MCF 10A (cell line): Measurements from ENCODE around the gene ACKR4. TPM values are rescaled to one million over a fixed set of nuclear protein-coding genes. Genes with fewer than 3 reads are reported as not detected.
A peak's percentile ranks its signal among the peaks of the same experiment; 100 is the strongest.

Source experiments
- BruUV-seq: library from RNA; stranded (reverse); fragments of 400-500 nt; replicated peaks from 2 replicates; lab custom pipeline; 2021; lab: Mats Ljungman, UMichigan
- CTCF ChIA-PET: fragments of 300-600 bp; sonication (Branson Sonifier 250); formaldehyde crosslinking; extraction: SDS; loops from one replicate; lab custom pipeline; 2021; ENCODE audit warnings: antibody characterized with exemption, inconsistent platforms; lab: Yijun Ruan, JAX
- POLR2A ChIA-PET: fragments of 300-600, 350-650 bp; sonication (Branson Sonifier 250); formaldehyde crosslinking; extraction: SDS; loops from one replicate; lab custom pipeline; 2020; ENCODE audit warnings: antibody characterized with exemption, inconsistent platforms; lab: Yijun Ruan, JAX
- DNase-seq: peaks from one replicate; pipeline ENCODE4 v3.0.0-alpha.2; 2018; ENCODE audit not compliant: unreplicated experiment
- H3K27ac Mint-ChIP-seq: one replicate; pipeline ENCODE4 v1.8.0; 2022; ENCODE audit warnings: mild to moderate bottlenecking, low read depth, mixed read lengths; ENCODE audit not compliant: unreplicated experiment
- H3K27me3 Mint-ChIP-seq: one replicate; pipeline ENCODE4 v1.8.0; 2022; ENCODE audit warnings: mixed read lengths; ENCODE audit not compliant: insufficient read depth, unreplicated experiment
- H3K36me3 Mint-ChIP-seq: one replicate; pipeline ENCODE4 v1.8.0; 2022; ENCODE audit warnings: mild to moderate bottlenecking, moderate library complexity, mixed read lengths; ENCODE audit not compliant: insufficient read depth, unreplicated experiment
- H3K4me1 Mint-ChIP-seq: one replicate; pipeline ENCODE4 v1.8.0; 2022; ENCODE audit warnings: mixed read lengths; ENCODE audit not compliant: insufficient read depth, unreplicated experiment
- H3K4me3 Mint-ChIP-seq: one replicate; pipeline ENCODE4 v1.8.0; 2022; ENCODE audit warnings: mild to moderate bottlenecking, moderate library complexity, mixed read lengths; ENCODE audit not compliant: unreplicated experiment
- H3K9me3 Mint-ChIP-seq: one replicate; pipeline ENCODE4 v1.8.0; 2022; ENCODE audit warnings: mixed read lengths; ENCODE audit not compliant: unreplicated experiment
- intact Hi-C: fragments of 100-400 bp; cut with micrococcal nuclease; formaldehyde crosslinking; loops from 2 replicates; pipeline ENCODE4 v1.14.1; 2022
- total RNA-seq: library from RNA; stranded (reverse); gene quantifications from 2 replicates; pipeline ENCODE4 v1.2.3, GENCODE V29; 2022
- TF ChIP-seq, protein P1 (sequence below): fragments of 200-600 bp; IDR thresholded peaks from one replicate; pipeline ENCODE4 v1.8.0; 2022; ENCODE audit warnings: antibody characterized with exemption, mild to moderate bottlenecking; ENCODE audit not compliant: unreplicated experiment

Gene ACKR4
- total RNA-seq, 1 experiment from 2014 or later: not detected

DNA sequence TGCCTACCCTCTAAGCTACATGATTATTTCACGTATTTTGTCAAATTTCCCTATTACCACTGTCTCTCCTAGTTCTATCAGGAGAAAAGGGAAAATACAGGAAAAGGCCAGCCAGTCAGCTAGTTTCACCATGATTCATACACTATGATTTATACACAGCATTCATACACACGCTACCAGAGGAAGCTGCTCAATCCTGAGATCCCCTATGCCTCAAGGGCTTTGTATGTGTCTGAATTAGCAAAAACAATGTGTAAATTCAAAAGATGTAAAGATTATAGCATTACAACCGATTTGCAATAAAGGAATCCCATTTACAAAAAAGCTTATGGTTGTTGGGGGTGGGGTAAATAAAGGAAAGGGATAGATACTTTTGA lies 3.1 kb upstream of the ACKR4 start:
- intact Hi-C loops: no loop called here
- no peaks in the 10 kb centered on the region for H3K27me3 Mint-ChIP-seq
- TF ChIP-seq, protein P1, sequence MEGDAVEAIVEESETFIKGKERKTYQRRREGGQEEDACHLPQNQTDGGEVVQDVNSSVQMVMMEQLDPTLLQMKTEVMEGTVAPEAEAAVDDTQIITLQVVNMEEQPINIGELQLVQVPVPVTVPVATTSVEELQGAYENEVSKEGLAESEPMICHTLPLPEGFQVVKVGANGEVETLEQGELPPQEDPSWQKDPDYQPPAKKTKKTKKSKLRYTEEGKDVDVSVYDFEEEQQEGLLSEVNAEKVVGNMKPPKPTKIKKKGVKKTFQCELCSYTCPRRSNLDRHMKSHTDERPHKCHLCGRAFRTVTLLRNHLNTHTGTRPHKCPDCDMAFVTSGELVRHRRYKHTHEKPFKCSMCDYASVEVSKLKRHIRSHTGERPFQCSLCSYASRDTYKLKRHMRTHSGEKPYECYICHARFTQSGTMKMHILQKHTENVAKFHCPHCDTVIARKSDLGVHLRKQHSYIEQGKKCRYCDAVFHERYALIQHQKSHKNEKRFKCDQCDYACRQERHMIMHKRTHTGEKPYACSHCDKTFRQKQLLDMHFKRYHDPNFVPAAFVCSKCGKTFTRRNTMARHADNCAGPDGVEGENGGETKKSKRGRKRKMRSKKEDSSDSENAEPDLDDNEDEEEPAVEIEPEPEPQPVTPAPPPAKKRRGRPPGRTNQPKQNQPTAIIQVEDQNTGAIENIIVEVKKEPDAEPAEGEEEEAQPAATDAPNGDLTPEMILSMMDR: no peak
- H3K27ac Mint-ChIP-seq: peak overlapping the region; percentile 29
- H3K9me3 Mint-ChIP-seq: no peaks in the 10 kb centered on the region
- CTCF ChIA-PET: interaction anchor here (0.6 to 2.2 kb wide), 8 partner anchors 33 to 774 kb away, joined by 3 to 9 read pairs (median 6); partner anchors contain the start of genes ACAD11 and UBA5
- peaks cover 8% of the 10 kb centered on the region for H3K36me3 Mint-ChIP-seq
- H3K4me3 Mint-ChIP-seq: no peak overlapping the region
- peaks cover 18% of the 10 kb centered on the region for H3K4me1 Mint-ChIP-seq
- no TSS peak for BruUV-seq
- DNase-seq: peak; percentile 63
- POLR2A ChIA-PET: interaction anchor here (0.8 to 1.2 kb wide), 2 partner anchors 67 to 100 kb away, joined by 4 to 5 read pairs; no protein-coding TSS in a partner anchor

DNA sequence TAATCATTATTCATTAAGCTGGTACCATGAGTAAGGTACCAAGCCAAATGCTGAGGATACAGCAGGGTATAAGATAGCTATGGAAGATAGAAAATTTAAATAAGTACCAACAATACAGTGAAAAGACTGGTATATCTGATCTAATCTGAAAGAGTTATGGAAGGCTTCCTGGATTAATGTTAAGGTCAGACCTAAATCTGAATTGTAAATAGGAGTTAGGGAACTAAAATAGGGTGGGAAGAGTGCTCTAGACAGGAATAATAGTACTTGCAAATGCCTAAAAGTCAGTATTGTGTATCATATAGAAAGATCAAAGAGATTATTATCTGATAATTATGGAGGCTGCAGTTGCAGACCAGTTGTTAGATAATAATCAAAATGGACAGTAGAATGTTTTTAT lies 2.6 kb upstream of the ACKR4 start:
- BruUV-seq: no TSS peak
- TF ChIP-seq, protein P1: no peak
- POLR2A ChIA-PET: interaction anchor here (1.2 kb wide), 2 partner anchors 58 to 66 kb away, joined by 3 to 4 read pairs; no protein-coding TSS in a partner anchor
- CTCF ChIA-PET: interaction anchor here (0.6 to 2.2 kb wide), 7 partner anchors 33 to 65 kb away, joined by 3 to 9 read pairs (median 6); partner anchors contain the start of genes ACAD11 and UBA5
- H3K27me3 Mint-ChIP-seq: no peaks in the 10 kb centered on the region
- intact Hi-C loops: no loop called here
- no peaks in the 10 kb centered on the region for H3K9me3 Mint-ChIP-seq
- H3K4me3 Mint-ChIP-seq: no peak overlapping the region
- H3K4me1 Mint-ChIP-seq: peaks cover 18% of the 10 kb centered on the region
- no peak for DNase-seq
- peaks cover 8% of the 10 kb centered on the region for H3K36me3 Mint-ChIP-seq
- H3K27ac Mint-ChIP-seq: peak overlapping the region; percentile 29

DNA sequence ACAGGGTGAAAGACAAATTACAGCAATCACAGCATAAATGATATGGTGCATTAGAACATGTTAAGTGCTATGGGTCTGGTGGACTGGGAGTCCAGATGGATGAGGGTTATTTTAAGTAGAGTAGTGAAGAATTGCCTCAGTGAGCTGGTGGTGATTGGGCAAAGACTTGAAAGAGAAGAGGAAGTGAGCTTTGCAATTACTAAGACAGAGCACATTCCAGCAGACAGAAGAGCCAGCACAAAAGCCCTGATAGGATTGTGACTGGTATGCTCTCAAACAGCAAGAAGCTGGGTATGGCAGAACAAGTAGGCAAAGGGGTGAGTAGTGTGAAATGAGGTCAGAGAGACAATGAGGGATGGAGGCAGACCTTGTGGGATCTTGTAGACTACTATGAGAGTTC lies 2.1 kb upstream of the ACKR4 start:
- CTCF ChIA-PET: interaction anchor here (0.6 to 2.6 kb wide), 7 partner anchors 32 to 65 kb away, joined by 3 to 9 read pairs (median 5); partner anchors contain the start of genes ACAD11 and UBA5
- intact Hi-C loops: no loop called here
- Mint-ChIP-seq H3K36me3 (peaks cover 8% of the 10 kb centered on the region), H3K27ac (peak overlapping the region; percentile 29), H3K4me3 (no peak overlapping the region), H3K9me3 (no peaks in the 10 kb centered on the region), H3K4me1 (peaks cover 18% of the 10 kb centered on the region), H3K27me3 (no peaks in the 10 kb centered on the region)
- no TSS peak for BruUV-seq
- no peak for DNase-seq
- POLR2A ChIA-PET: interaction anchor here (1.2 kb wide), 1 partner anchor 57 kb away, joined by 3 read pairs; no protein-coding TSS in a partner anchor
- TF ChIP-seq, protein P1: no peak

DNA sequence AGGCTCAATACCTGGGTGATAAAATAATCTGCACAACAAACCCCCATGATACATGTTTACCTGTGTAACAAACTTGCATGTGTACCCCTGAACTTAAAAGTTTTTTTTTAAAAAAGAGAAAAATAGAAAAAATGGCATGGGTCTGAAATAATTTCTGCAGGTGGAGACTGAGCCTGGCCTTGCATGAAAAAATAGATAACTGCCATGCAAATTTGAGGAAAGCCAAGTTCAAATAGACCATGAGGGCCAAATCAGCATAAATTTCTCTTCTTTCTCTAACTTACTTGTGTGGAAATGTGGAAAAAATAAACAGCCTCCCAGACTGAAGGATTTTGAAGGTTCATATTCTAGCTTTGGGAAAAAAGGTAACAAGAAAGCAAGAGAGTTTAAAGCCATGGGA lies 744 bp upstream of the ACKR4 start:
- H3K9me3 Mint-ChIP-seq: no peaks in the 10 kb centered on the region
- peaks cover 18% of the 10 kb centered on the region for H3K4me1 Mint-ChIP-seq
- ChIA-PET POLR2A (interaction anchor here (1.3 kb wide), 1 partner anchor 35 kb away, joined by 4 read pairs; no protein-coding TSS in a partner anchor), CTCF (interaction anchor here (2.6 kb wide), 1 partner anchor 61 kb away, joined by 9 read pairs; no protein-coding TSS in a partner anchor)
- no TSS peak for BruUV-seq
- TF ChIP-seq, protein P1: no peak
- intact Hi-C loops: no loop called here
- no peak overlapping the region for H3K27ac Mint-ChIP-seq
- peaks cover 8% of the 10 kb centered on the region for H3K36me3 Mint-ChIP-seq
- no peaks in the 10 kb centered on the region for H3K27me3 Mint-ChIP-seq
- DNase-seq: no peak
- H3K4me3 Mint-ChIP-seq: no peak overlapping the region
